ENCODE results near the gene SEC61A1. TPM values are rescaled to one million over a fixed set of nuclear protein-coding genes. Genes with fewer than 3 reads are reported as not detected.

The SEC61A1 gene
- total RNA-seq, 1 donor from 2014 or later = 388 TPM

GRCh38 chr3:128098234-128098633 is 46.0 kb downstream of the SEC61A1 start:
- H3K9me3 Mint-ChIP-seq (ENCODE audit: low read depth) = no peaks in the 10 kb centered on the region
- peaks cover 17% of the 10 kb centered on the region for H3K36me3 Mint-ChIP-seq (ENCODE audit: low read depth)
- H3K27ac Mint-ChIP-seq (ENCODE audit: unreplicated experiment) = no peak overlapping the region
- H3K4me1 Mint-ChIP-seq (ENCODE audit: low read depth) = peaks cover 14% of the 10 kb centered on the region
- DNase-seq (ENCODE audit: low spot score) = no peak
- no peak for TF ChIP-seq CTCF (IDR thresholded peaks at IDR 0.05)
- H3K27me3 Mint-ChIP-seq (ENCODE audit: low read depth) = no peaks in the 10 kb centered on the region
- H3K4me3 Mint-ChIP-seq (ENCODE audit: unreplicated experiment) = no peak overlapping the region

- H3K27me3 Mint-ChIP-seq (ENCODE audit: low read depth) = no peaks in the 10 kb centered on the region
- H3K9me3 Mint-ChIP-seq (ENCODE audit: low read depth) = no peaks in the 10 kb centered on the region
- H3K36me3 Mint-ChIP-seq (ENCODE audit: low read depth) = peaks cover 20% of the 10 kb centered on the region
- no peak overlapping the region for H3K4me3 Mint-ChIP-seq (ENCODE audit: unreplicated experiment)
- H3K4me1 Mint-ChIP-seq (ENCODE audit: low read depth) = peaks cover 9% of the 10 kb centered on the region
- no peak for DNase-seq (ENCODE audit: low spot score)
- no peak overlapping the region for H3K27ac Mint-ChIP-seq (ENCODE audit: unreplicated experiment)
- no peak for TF ChIP-seq CTCF (IDR thresholded peaks at IDR 0.05)
Observed at GRCh38 chr3:128100161-128100560, 47.9 kb downstream of the SEC61A1 start.

GRCh38 chr3:128100638-128101037 is 48.4 kb downstream of the SEC61A1 start:
- no peak for DNase-seq (ENCODE audit: low spot score)
- H3K4me1 Mint-ChIP-seq (ENCODE audit: low read depth) = peaks cover 5% of the 10 kb centered on the region
- no peak for TF ChIP-seq CTCF (IDR thresholded peaks at IDR 0.05)
- no peak overlapping the region for H3K4me3 Mint-ChIP-seq (ENCODE audit: unreplicated experiment)
- no peak overlapping the region for H3K27ac Mint-ChIP-seq (ENCODE audit: unreplicated experiment)
- H3K36me3 Mint-ChIP-seq (ENCODE audit: low read depth) = peaks cover 20% of the 10 kb centered on the region
- no peaks in the 10 kb centered on the region for H3K9me3 Mint-ChIP-seq (ENCODE audit: low read depth)
- H3K27me3 Mint-ChIP-seq (ENCODE audit: low read depth) = no peaks in the 10 kb centered on the region

GRCh38 chr3:128103136-128103676 is 51.0 kb downstream of the SEC61A1 start:
- no peak overlapping the region for H3K4me3 Mint-ChIP-seq (ENCODE audit: unreplicated experiment)
- TF ChIP-seq CTCF (IDR thresholded peaks at IDR 0.05) = no peak
- no peak for DNase-seq (ENCODE audit: low spot score)
- H3K4me1 Mint-ChIP-seq (ENCODE audit: low read depth) = peaks cover 8% of the 10 kb centered on the region
- no peak overlapping the region for H3K27ac Mint-ChIP-seq (ENCODE audit: unreplicated experiment)
- H3K36me3 Mint-ChIP-seq (ENCODE audit: low read depth) = peaks cover 11% of the 10 kb centered on the region
- H3K27me3 Mint-ChIP-seq (ENCODE audit: low read depth) = no peaks in the 10 kb centered on the region
- no peaks in the 10 kb centered on the region for H3K9me3 Mint-ChIP-seq (ENCODE audit: low read depth)

GRCh38 chr3:128107834-128108233 is 55.6 kb downstream of the SEC61A1 start:
- H3K36me3 Mint-ChIP-seq (ENCODE audit: low read depth) = peaks cover 10% of the 10 kb centered on the region
- peaks cover 26% of the 10 kb centered on the region for H3K4me1 Mint-ChIP-seq (ENCODE audit: low read depth)
- H3K27ac Mint-ChIP-seq (ENCODE audit: unreplicated experiment) = no peak overlapping the region
- no peak for TF ChIP-seq CTCF (IDR thresholded peaks at IDR 0.05)
- no peak for DNase-seq (ENCODE audit: low spot score)
- no peaks in the 10 kb centered on the region for H3K27me3 Mint-ChIP-seq (ENCODE audit: low read depth)
- H3K4me3 Mint-ChIP-seq (ENCODE audit: unreplicated experiment) = no peak overlapping the region
- no peaks in the 10 kb centered on the region for H3K9me3 Mint-ChIP-seq (ENCODE audit: low read depth)

Data from chondrocyte (in vitro differentiated cells).